Activated naive CD8-positive, alpha-beta T cell treated with anti-CD3 and anti-CD28 coated beads, Interleukin-2, amount 10 ng/mL, durations not matched to agents 7 days and 5 days (primary cell): ENCODE results near the gene CREB5. TPM values are rescaled to one million over a fixed set of nuclear protein-coding genes. Genes with fewer than 3 reads are reported as not detected.

ENCODE experiments used
- ATAC-seq: fragments of 150-1000 bp; cut with Tn5 transposase; one replicate; pipeline ENCODE4 v1.10.0; 2021; ENCODE audit warnings: low read depth, moderate library complexity
- POLR2A ChIA-PET: fragments of 350-600 bp; sonication (Branson Sonifier 250); formaldehyde crosslinking; loops from one replicate; lab custom pipeline; 2021; ENCODE audit warnings: antibody characterized with exemption; lab: Charles Lee
- DNase-seq: peaks from one replicate; pipeline ENCODE4 v3.0.0; 2021
- H3K27ac Mint-ChIP-seq: one replicate; pipeline ENCODE4 v1.8.0; 2022; ENCODE audit warnings: mild to moderate bottlenecking, mixed read lengths
- H3K27me3 Mint-ChIP-seq: one replicate; pipeline ENCODE4 v1.8.0; 2022; ENCODE audit warnings: mild to moderate bottlenecking, moderate library complexity, mixed read lengths
- H3K36me3 Mint-ChIP-seq: one replicate; pipeline ENCODE4 v1.8.0; 2021; ENCODE audit warnings: mild to moderate bottlenecking, mixed read lengths
- H3K4me1 Mint-ChIP-seq: one replicate; pipeline ENCODE4 v1.8.0; 2021; ENCODE audit warnings: mixed read lengths
- H3K4me3 Mint-ChIP-seq: one replicate; pipeline ENCODE4 v1.8.0; 2022; ENCODE audit warnings: mild to moderate bottlenecking, moderate library complexity, mixed read lengths
- H3K9me3 Mint-ChIP-seq: one replicate; pipeline ENCODE4 v1.8.0; 2021; ENCODE audit warnings: mixed read lengths
- total RNA-seq, 2 experiments: library from RNA; stranded (reverse); gene quantifications; one replicate each; pipeline ENCODE4 v1.2.3, GENCODE V29; 2021

The CREB5 gene
- total RNA-seq, 2 experiments from 2014 or later, result not detected

GRCh38 chr7:28858895-28859294 is 446.6 kb downstream of the CREB5 start:
- no peak for ATAC-seq
- POLR2A ChIA-PET, result no interaction called here
- no peaks in the 10 kb centered on the region for H3K9me3 Mint-ChIP-seq
- no peak overlapping the region for H3K27ac Mint-ChIP-seq
- no peak for DNase-seq
- no peaks in the 10 kb centered on the region for H3K36me3 Mint-ChIP-seq
- peaks cover 2% of the 10 kb centered on the region for H3K4me1 Mint-ChIP-seq
- no peak overlapping the region for H3K4me3 Mint-ChIP-seq
- H3K27me3 Mint-ChIP-seq, result peaks cover 29% of the 10 kb centered on the region

DNA sequence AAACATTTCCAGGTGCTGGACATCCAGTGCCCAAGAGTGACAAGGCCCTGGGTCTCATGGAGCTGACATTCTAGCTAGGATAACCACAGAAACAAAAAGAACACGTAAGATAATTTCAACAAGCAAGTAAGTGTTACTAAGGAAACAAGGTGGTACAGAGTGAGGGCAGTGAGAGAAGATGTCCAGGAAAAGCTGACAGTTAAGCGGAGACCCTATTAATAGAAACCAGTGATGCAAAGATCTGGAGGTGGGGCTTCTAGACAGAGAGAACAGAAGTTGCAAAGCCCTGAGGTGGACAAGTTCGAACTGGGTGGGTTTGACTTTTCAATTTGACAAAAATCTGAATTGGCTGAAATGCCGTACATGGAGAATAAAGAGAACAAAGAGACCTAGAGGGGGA is 449.5 kb downstream of the CREB5 start:
- ATAC-seq, result no peak
- DNase-seq, result no peak
- Mint-ChIP-seq H3K27me3 (peaks cover 29% of the 10 kb centered on the region), H3K4me3 (no peak overlapping the region), H3K9me3 (no peaks in the 10 kb centered on the region), H3K36me3 (no peaks in the 10 kb centered on the region), H3K4me1 (no peaks in the 10 kb centered on the region), H3K27ac (no peak overlapping the region)
- POLR2A ChIA-PET, result no interaction called here

DNA sequence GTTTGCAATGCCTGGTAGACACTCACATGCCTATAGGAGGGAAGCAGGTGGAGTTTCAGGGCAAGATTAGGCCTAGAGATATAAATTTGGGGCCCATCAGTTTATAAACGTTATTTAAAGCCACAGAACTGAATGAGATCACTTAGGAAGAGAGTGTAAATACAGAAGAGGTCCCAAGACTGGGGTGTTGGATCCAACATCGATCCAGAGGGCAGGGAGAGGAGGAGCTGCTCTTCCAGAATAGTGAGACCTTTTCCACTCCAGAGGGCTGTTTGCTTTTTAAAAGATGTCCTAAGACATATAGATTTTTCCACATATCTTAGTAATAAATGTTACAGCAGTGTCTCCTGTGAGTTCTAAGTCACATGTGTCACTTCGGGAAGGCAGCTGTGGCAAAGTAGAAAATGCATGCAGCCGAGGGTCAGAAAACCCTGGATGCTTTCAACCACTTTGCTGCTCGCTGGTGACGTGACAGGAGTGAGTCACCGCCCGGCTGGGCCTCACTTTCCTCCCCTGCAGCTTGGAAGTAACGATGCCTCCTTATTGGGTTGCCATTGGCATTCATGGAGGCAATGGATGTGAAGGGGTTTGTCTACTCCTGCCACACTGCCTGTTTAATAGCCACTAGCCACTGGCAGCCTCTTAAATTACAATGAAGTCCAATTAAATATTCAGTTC is 450.4 kb downstream of the CREB5 start:
- no peaks in the 10 kb centered on the region for H3K4me1 Mint-ChIP-seq
- POLR2A ChIA-PET, result no interaction called here
- peaks cover 26% of the 10 kb centered on the region for H3K27me3 Mint-ChIP-seq
- no peak for ATAC-seq
- H3K4me3 Mint-ChIP-seq, result no peak overlapping the region
- H3K36me3 Mint-ChIP-seq, result no peaks in the 10 kb centered on the region
- no peaks in the 10 kb centered on the region for H3K9me3 Mint-ChIP-seq
- H3K27ac Mint-ChIP-seq, result no peak overlapping the region
- no peak for DNase-seq

- Mint-ChIP-seq H3K36me3 (no peaks in the 10 kb centered on the region), H3K4me3 (no peak overlapping the region), H3K27ac (no peak overlapping the region), H3K9me3 (no peaks in the 10 kb centered on the region), H3K4me1 (no peaks in the 10 kb centered on the region), H3K27me3 (peaks cover 13% of the 10 kb centered on the region)
- DNase-seq (no peak), ATAC-seq (no peak)
- POLR2A ChIA-PET, result no interaction called here
Observed at GRCh38 chr7:28865601-28866144, 453.4 kb downstream of the CREB5 start.

DNA sequence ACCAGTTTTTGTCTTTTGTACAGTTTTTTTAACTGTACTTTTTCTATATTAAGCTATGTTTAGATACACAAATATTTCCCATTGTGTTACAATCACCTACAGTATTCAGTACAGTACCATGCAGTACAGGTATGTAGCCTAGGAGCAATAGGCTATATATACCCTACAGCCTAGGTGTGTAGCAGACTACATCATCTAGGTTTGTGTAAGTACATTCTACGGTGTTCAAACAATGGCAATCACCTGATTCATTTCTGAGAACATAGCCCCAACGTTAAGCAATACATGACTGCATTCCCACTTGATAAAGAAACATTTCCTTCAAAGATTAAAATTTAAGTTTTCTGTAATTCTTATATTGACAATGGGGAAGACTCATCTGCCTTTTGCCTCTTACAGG is 456.4 kb downstream of the CREB5 start:
- Mint-ChIP-seq H3K4me3 (no peak overlapping the region), H3K27ac (no peak overlapping the region), H3K36me3 (no peaks in the 10 kb centered on the region), H3K27me3 (peaks cover 11% of the 10 kb centered on the region), H3K9me3 (no peaks in the 10 kb centered on the region), H3K4me1 (no peaks in the 10 kb centered on the region)
- POLR2A ChIA-PET, result no interaction called here
- ATAC-seq (no peak), DNase-seq (no peak)

DNA sequence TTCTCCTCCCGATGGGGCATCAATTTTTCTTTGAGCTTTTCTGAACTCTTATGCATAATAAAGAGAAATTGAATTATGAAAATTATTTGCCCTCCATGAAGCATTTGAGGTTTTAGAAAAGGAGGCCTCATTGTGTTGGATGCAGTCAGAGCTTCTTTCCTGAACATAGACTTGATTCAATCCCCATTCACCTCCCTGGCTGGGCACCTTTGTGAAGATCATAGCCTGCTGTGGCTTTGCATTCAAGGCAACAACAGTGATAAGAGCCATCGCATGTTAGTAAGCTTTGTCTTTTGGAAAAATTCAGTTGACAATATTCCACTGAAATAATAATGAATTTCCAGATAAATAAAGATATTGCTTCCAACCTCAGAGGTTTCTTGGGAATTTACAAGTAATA is 458.8 kb downstream of the CREB5 start:
- POLR2A ChIA-PET, result no interaction called here
- DNase-seq (no peak), ATAC-seq (no peak)
- H3K27ac Mint-ChIP-seq, result no peak overlapping the region
- no peaks in the 10 kb centered on the region for H3K36me3 Mint-ChIP-seq
- no peak overlapping the region for H3K4me3 Mint-ChIP-seq
- H3K27me3 Mint-ChIP-seq, result peaks cover 7% of the 10 kb centered on the region
- no peaks in the 10 kb centered on the region for H3K4me1 Mint-ChIP-seq
- no peaks in the 10 kb centered on the region for H3K9me3 Mint-ChIP-seq

GRCh38 chr7:28871631-28872030 is 459.3 kb downstream of the CREB5 start:
- H3K9me3 Mint-ChIP-seq, result no peaks in the 10 kb centered on the region
- DNase-seq (no peak), ATAC-seq (no peak)
- H3K36me3 Mint-ChIP-seq, result no peaks in the 10 kb centered on the region
- no peak overlapping the region for H3K4me3 Mint-ChIP-seq
- peaks cover 8% of the 10 kb centered on the region for H3K27me3 Mint-ChIP-seq
- POLR2A ChIA-PET, result no interaction called here
- no peaks in the 10 kb centered on the region for H3K4me1 Mint-ChIP-seq
- H3K27ac Mint-ChIP-seq, result no peak overlapping the region

DNA sequence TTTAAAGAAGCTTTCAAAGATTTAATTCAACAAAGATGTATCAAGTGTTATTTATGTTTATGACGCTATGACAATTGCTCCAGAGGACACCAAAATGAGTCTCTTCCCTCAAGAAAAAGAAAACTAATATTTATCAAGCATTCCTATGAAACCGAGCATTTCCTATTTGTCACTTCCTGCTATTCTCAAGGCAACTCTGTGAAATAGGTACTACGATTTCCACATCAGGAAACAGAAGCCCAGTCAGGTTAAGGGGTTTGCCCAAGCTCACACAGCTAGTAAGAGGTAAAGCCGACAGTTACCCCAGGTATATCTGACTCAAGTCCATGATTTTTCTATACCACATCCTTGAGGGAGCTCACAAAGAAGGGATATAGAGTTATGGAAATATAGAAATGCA is 459.9 kb downstream of the CREB5 start:
- H3K27me3 Mint-ChIP-seq, result peaks cover 5% of the 10 kb centered on the region

DNA sequence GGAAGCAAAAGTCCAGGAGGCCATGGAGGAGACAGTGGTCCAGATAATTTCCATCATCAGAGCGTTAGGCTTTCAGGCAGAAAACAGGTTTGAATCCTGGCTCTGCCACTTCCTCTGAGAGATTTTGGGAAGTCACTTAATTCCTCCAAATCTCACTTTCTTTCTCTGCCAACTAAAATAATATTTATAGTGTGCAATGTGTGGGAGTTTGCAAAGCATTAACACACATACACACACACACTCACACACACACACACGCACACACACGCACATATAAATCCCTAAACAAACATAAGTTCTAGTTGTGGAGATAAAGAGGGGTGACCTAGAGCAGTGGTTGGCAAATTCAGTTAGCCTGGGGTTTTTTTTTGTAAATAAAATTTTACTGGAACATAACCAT is 461.0 kb downstream of the CREB5 start:
- Mint-ChIP-seq H3K9me3 (no peaks in the 10 kb centered on the region), H3K4me3 (no peak overlapping the region), H3K27ac (no peak overlapping the region), H3K4me1 (no peaks in the 10 kb centered on the region), H3K27me3 (peaks cover 13% of the 10 kb centered on the region), H3K36me3 (no peaks in the 10 kb centered on the region)
- POLR2A ChIA-PET, result no interaction called here
- ATAC-seq (no peak), DNase-seq (no peak)

More for the DNA sequence above, 459.9 kb downstream of the CREB5 start:
- POLR2A ChIA-PET, result no interaction called here
- ATAC-seq (no peak), DNase-seq (no peak)
- no peaks in the 10 kb centered on the region for H3K4me1 Mint-ChIP-seq
- no peaks in the 10 kb centered on the region for H3K9me3 Mint-ChIP-seq
- H3K36me3 Mint-ChIP-seq, result no peaks in the 10 kb centered on the region
- H3K4me3 Mint-ChIP-seq, result no peak overlapping the region
- H3K27ac Mint-ChIP-seq, result no peak overlapping the region

DNA sequence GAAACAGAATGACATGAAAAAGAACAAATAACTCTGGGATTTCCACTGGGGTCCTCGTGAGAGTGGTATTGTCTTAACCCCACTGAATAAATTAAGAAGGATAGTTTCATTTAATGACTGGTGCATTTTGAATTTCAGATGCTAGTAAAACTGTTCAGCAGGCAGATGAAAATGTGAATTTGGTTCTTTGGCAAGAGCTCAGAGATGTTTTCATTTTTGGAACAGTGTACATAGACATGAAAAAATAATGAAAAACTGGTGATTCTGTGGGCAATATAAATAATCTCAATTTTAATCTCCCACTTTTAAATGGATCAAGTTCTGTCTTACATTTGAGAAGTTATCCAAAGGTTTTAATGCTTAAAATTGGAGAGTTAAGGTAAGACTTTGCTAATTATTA is 461.7 kb downstream of the CREB5 start:
- Mint-ChIP-seq H3K36me3 (no peaks in the 10 kb centered on the region), H3K9me3 (no peaks in the 10 kb centered on the region), H3K4me3 (no peak overlapping the region), H3K27ac (no peak overlapping the region), H3K27me3 (peaks cover 15% of the 10 kb centered on the region), H3K4me1 (no peaks in the 10 kb centered on the region)
- ATAC-seq (no peak), DNase-seq (no peak)
- POLR2A ChIA-PET, result no interaction called here

Other genes with a start within 250 kb of the CREB5 start
- gene JAZF1, start 231.7 kb upstream of the CREB5 start, total RNA-seq, result 1 to 10 TPM; 4.4 to 4.7 TPM